Embryonic facial prominence (tissue), 1 donor: Measurements from ENCODE around the gene PTPRE.
"Not testable (repeated sequence)": the region's sequence is repeated elsewhere in the genome, so short reads cannot be mapped to it uniquely, and the experiment has no call there.

ENCODE experiments used
- DNase-seq: peaks from one replicate; pipeline ENCODE4 v3.0.0-alpha.2; 2016; ENCODE audit errors: extremely low spot score

PTPRE gene

DNA sequence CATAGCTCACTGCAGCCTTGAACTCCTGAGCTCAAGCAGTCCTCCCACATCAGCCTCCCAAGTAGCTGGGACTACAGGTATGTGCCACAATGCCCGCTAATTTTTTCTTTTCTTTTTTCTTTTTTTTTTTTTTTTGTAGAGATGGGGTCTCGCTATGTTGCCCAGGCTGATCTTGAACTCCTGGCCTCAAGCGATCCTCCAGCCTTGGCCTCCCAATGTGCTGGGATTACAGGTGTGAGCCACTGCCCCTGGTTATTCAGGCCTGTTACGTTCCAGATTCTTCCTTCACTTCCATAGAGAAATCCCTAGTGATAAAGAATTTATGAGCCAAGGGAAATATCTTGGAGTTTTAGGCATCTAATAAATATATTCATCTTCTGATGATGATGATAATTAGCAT lies 187.7 kb downstream of the PTPRE start:
- not testable (repeated sequence) for DNase-seq

DNA sequence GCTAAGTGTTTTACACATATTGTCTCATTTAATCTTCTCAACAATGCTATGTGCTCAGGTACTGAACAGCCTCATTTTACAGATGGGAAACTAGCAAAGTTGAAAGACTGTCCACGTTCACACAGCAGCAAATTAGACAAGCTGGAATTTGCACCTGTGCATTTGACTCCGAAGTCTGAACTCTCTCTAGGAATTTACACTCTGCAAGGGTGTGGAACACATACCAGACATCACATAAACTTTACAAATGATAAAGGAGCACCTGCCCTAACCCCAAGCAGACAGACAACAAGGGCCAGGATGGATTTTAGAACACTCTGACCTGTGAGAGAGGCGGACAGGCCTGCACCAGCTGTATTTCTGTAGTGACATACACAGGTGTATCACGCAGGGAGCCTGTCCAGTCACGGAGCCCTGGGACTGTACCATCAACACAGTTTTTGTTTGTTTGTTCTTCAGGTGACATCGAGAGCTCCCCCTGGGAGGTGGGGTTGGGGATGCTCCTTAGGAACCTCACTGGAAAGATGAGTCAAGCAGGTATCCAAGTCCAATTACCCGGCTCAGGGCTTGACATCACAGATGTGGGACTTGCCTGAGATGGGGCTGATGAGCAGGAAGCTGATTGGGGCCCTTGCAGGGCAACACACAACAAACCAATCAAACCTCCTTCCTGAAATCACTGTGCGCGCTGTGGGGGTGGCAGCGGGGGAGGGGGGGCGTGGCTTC lies 188.3 kb downstream of the PTPRE start:
- no peak for DNase-seq

DNA sequence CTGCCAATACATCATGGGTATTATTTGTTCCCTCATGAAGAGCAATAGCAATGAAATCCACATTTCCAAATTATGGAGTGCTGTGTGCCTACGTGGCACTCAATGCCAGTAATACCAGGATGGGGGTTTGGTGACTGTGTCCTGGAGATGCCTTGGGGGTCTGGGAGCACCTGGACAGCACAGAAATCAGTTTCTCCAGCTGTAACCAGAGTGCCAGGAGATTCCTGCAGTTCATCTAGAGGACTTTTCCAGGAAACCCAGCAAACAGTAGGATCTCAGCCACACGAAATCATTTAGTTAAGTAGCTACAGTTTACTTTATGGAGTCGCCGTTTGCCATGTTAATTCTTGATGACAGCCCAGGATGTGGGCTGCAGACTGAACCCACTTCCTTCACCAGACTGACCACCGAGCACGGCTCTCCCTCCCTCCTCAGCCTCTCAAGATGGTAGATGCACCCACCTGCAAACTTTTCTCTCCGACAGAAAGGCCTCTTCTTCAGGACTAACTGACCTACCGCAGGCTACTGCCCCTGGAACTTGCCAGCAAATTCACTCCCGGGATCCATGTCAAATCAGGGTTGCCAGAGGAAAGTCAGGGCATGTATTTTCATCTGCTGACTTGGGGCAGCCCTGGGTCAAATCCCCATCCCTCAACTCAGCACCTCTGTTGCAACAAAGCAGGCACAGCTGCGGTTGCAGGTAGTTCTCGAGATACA lies 189.0 kb downstream of the PTPRE start:
- no peak for DNase-seq

DNA sequence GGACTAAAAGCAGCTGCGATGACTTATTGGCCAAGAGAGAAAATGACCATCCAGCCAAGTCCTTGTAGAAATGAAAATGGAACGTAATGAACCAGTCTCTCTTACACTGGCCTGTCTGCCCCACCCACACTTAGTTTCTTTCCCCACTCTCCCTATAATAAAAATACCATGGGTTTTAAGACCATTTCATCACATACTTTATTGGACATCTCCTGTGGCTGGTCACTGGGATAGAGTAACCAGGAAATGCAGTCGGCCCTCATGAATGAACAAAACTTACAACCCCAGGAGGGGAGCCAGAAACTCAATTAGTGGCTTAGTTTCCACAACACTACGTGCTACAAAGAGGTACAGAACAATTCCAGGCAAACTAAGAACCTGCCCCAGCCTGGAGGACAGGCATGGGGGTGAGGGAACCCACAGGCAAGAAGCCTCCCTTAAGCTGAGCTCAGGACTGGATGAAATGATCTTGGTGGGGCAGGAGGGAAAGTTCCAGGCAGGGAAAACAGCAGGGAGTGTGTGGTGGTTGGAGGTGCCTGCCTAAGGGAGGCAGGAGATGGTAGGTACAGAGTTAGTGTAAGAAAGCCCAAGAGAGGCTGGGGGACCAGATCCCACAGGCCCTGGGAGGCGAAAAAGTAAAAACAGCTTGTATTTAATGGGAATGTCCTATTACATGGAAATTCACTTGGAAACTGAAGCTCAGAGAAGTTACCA lies 189.7 kb downstream of the PTPRE start:
- no peak for DNase-seq

GRCh38 chr10:128097783-128098182 lies 190.9 kb downstream of the PTPRE start:
- no peak for DNase-seq

- no peak for DNase-seq
These were observed 191.7 kb downstream of the PTPRE start for GRCh38 chr10:128098631-128099030.

DNA sequence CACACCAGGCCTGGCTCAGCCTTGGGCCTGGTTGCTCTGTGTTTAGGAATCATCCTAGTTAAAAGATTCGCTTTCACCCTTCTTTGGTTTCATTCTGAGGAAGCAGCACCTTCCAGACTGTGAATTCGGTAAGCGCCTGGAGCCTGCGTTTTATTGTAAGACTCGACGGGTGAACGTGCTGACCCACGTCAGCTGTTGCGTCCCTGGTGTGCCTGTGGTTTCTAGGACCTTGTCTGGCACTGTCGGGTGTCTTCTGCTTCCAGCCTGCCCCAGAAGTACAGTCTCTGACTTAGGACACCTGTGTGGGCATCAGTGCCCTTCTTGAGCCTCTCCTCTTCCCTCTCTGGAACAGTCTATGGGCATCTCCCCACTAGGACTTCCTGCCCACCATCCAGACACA lies 193.0 kb downstream of the PTPRE start:
- no peak for DNase-seq

GRCh38 chr10:128101901-128102300 lies 195.0 kb downstream of the PTPRE start:
- DNase-seq, result no peak

DNA sequence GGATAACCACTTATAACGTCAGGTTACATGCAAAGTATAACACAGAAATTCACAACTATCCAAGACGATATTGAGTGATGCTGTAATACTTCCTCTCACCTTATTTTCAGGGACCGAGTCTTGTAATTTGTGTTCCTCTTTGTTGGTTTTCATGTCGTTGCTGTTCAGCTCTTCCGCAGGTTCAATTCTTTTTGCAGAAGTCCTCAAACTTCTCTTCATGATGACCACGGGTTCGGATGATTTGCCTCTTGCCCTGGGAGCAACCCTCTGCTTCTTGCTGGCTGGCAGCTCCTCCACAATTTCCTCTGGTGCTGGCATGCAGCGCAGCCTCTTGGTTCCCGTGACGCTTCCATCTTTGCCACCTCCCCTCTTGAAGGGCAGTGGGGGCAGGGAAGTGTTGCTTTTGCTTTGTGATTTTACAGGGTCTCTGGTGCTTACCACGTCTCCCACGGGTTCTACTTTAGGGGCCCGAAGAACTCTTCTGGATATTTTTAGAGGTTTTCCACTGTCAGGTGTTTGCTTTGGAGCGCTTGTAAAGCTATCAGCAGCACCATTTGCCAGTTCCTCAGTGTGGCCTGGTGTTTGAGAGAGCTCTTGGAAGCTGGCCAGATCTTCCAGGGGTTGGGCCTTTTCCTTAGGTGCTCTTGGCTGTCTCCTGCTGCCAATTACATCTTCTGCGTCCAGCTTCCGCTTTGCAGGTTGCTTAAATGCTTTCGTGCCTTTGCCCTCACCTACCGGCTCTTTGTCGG lies 195.8 kb downstream of the PTPRE start:
- DNase-seq, result no peak

DNA sequence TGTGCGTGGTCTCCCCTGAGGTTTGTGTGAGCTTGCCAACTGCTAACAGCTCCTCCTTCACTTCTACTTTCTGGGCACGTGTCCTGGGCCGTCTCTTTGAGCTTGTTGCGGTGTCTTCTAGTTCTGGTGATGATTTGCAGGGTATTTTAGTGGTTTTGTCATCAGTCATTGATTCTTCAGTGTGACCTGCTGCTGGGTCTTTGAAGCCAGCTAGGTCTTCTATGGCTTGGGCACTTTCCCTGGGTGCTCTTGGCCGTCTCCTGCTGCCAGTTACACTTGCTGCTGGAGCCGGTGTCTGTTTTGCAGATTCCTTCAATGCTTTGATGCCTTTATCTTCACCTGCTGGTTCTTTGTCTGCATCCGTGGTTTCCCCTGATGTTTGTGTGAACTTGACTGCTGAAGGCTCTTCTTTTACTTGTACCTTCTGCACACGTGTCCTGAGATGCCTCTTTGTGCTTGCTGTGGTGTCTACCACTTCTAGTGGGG lies 196.4 kb downstream of the PTPRE start:
- DNase-seq, result no peak

GRCh38 chr10:128105383-128105782 lies 198.5 kb downstream of the PTPRE start:
- no peak for DNase-seq

- DNase-seq, result no peak
These were observed 202.8 kb downstream of the PTPRE start for GRCh38 chr10:128109707-128110106.

- DNase-seq, result no peak
These were observed 203.4 kb downstream of the PTPRE start for GRCh38 chr10:128110339-128110738.

GRCh38 chr10:128111696-128112095 lies 204.8 kb downstream of the PTPRE start:
- no peak for DNase-seq

DNA sequence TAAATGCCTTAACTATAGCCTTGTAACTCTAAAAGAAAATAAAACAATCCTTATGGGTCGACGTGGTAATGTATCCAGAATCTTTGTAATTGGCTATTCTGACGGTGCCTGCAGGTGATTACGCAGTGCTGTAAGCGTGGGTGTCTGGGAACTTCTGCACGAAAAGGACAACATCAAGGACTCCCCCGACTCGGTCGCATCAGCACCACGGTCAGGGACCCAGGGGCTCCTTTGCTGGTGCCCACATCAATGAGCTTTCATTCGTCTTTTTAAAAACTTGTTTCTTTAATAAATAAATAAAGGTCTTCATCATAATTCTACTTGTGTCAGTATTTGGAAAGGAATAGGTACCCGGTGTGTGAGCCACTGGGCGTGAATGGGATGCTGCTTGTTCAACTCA lies 206.1 kb downstream of the PTPRE start:
- DNase-seq, result no peak

DNA sequence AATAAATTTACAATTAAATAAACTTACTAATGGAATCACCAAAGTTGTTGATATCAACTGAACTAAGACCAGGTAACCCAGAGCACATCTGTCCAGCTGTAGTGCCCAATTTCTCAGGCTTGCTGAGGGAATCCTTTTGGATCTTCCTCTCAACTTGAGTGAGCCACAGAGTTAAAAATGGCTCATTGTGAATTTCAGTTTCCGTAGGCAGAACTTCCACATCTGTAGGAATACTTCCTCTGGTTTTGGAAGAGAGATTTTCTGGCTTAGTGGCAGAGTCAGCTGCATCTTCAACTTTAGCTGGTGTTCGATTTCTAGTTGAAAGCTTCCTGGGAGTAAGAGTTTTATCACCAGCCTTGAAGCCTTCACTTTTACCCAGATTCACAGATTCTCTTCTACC lies 208.0 kb downstream of the PTPRE start:
- DNase-seq, result no peak

DNA sequence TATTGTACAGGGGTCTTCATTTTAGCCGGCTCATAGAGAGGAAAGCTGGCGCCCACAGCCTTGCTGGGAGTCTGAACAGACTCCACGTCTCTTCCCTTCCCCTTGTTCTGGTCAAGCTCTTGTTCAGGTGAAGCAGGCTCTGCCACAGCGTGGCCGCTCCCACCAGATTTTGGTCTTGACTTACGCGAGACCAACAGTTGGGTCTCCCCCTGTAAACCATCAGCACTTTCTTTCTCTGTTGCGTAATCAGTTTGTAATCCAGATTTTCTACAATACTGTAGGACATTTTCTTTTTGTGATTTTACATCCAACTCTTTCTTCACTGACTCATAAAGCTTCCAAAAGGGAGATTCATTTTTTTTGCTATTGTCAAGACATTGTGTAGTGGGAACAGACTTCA lies 208.5 kb downstream of the PTPRE start:
- no peak for DNase-seq

GRCh38 chr10:128116187-128116586 lies 209.3 kb downstream of the PTPRE start:
- DNase-seq, result no peak

GRCh38 chr10:128116851-128117615 lies 210.1 kb downstream of the PTPRE start:
- no peak for DNase-seq

DNA sequence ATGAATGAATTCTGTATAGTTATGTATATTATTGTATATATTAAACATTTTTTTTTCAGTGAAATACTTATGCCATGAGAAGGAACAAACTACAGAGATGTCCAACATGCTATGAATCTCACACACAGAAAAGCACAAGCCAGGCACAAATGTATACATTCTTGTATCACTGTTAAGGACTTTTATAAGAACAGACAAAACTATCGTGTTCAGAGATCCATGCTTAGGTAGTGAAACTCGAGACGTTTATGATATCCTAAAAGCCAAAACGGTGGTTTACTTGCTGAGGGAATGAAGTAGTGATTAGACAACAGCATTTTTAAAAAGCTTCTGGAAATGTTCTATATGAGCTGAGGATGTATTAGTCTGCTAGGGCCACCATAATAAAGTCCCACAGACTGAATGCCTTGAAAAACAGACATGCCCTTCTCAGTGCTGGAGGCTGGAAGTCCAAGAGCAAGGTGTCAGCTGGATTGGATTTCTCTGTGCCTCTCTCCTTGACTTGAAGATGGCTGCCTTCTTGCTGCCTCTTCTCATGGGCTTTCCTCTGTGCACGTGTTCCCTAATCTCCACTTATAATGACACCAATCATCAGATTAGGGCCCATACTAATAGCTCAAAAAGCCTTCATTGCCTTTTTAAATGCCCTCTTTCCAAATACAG lies 215.0 kb downstream of the PTPRE start:
- DNase-seq, result no peak

- DNase-seq, result no peak
These were observed 216.0 kb downstream of the PTPRE start for GRCh38 chr10:128122931-128123330.
